ENCODE measurements around the gene TAPBPL.
"Not testable (repeated sequence)": the region's sequence is repeated elsewhere in the genome, so short reads cannot be mapped to it uniquely, and the experiment has no call there.

Gene TAPBPL

GRCh38 chr12:6490673-6491072 is 38.8 kb downstream of the TAPBPL start:
- DNase-seq (ENCODE audit: low read depth) = not testable (repeated sequence)

DNA sequence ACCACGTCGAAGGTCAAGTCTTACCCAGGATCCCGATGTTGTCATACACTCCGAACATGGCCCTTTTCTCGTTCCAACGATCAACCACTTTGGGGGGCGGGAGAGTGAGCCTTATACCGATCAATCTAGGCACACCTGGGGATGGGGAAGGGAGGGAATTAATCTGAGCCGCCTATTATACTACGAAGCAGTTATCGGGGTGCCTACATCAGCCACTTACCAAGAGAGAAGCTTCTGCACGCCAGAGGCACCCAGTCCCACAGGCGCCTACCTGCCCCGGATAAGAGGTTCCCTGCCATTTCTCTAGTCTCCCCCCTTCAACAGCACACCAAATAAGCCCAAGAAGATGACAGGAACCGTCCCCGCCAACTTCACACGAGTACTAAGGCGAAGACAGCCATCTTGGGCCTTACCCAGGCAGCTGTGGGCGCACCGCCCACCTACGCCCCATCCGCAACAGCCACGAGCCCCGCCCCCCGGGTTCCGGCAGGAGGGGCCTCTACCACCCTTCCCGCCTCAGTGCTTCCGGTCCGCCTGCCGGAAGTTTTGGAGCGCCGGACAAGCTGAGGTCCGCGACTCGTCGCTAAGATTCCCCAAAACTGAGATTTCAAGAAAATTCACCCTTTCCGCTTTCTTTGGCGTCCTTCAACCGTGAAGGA is 41.1 kb downstream of the TAPBPL start, which contains the start of gene MRPL51:
TSS of gene MRPL51 (minus strand) at position 425 of the 659 bp plus-strand sequence. CDS start at position 299, 126 bp downstream.
- peak; percentile 76 for DNase-seq (ENCODE audit: low read depth)

DNA sequence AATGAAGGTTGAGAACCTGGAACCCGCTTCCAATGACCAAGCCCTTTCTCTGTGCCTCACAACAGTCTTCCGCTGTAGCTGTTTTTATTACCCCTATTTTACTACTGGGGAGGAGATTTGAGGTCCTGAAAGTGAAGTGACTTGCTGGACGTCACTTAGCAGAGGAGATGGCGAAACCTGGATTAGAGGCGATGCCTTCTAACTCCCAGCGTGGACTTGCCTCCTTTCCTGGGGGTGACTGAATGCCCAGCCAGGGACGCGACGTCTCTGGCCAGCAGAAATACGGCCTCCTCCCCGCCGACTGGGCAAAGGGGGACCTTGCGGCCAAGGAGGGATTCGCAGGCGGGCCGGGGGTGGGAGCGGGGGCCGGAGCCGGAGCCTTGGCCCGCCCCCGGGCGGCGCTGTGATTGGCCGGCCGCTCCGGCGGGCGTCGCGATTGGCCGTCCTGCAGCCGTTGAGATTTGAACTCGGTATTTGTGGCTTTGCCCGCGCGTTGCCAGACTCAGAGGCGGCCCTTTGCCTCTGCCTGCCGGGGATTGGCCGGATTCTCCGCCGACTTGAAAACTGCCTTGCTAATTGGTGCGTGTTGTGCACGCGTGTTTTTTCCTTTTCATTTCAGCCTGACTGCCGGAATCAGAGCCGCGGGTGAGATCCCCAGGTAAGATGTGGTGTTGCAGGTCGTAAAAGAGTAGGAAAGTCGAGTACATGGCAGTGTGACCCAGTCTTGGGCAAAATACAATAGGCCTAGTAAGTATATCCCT is 41.8 kb downstream of the TAPBPL start, which contains the start of gene NCAPD2:
TSS of gene NCAPD2 (plus strand) at position 606 of the 761 bp plus-strand sequence. CDS start 997 bp downstream, outside the sequence.
- peak; percentile 94 for DNase-seq (ENCODE audit: low read depth)

GRCh38 chr12:6494258-6494743 is 42.5 kb downstream of the TAPBPL start:
- no peak for DNase-seq (ENCODE audit: low read depth)

DNA sequence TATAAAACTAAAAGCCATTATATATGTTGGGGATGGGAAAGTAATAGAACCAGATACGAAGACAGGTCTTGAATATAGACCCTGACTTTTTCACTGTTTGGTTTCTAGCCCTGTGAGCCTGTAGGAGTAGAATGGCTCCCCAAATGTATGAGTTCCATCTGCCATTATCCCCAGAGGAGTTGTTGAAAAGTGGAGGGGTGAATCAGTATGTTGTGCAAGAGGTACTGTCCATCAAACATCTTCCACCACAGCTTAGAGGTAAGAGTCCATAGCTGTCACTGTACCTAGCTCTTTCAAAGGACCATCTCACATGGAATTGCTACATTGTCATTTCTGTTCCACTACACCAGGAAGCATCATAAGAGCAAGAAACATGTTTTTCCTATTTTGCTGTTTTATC is 43.1 kb downstream of the TAPBPL start:
- DNase-seq (ENCODE audit: low read depth) = no peak

DNA sequence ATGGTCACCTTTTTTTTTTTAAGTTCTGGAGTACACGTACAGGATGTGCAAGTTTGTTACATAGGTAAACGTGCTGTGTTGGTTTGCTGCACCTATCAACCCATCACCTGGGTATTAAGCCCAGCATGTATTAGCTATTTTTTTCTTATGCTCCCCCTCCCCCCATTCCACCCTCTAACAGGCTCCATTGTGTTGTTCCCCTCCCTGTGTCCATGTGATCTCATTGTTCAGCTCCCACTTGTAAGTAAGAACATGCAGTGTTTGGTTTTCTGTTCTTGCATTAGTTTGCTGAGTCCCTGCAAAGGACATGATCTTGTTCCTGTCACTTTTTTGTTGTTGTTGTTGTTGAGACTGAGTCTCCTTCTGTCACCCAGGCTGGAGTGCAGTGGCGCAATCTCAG is 45.4 kb downstream of the TAPBPL start:
- DNase-seq (ENCODE audit: low read depth) = not testable (repeated sequence)

DNA sequence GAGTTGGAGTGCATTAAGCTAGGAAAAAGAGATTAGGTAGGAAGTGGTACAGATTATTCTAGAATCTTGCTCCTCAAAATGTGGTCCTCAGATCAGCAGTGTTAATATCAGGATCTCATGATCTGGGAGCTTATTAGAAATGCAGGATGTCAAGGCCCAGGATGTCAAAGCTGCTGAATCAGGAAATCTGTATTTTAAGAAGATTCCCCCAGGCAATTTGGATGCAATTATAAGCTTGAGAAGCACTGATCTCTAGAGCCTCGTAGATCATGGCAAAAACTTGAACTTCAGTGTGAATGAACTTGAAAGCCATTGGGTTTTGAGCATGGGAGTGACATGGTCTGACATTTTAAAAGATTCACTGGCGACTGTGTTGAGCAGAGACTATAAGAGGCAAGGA is 48.6 kb downstream of the TAPBPL start:
- DNase-seq (ENCODE audit: low read depth) = no peak

DNA sequence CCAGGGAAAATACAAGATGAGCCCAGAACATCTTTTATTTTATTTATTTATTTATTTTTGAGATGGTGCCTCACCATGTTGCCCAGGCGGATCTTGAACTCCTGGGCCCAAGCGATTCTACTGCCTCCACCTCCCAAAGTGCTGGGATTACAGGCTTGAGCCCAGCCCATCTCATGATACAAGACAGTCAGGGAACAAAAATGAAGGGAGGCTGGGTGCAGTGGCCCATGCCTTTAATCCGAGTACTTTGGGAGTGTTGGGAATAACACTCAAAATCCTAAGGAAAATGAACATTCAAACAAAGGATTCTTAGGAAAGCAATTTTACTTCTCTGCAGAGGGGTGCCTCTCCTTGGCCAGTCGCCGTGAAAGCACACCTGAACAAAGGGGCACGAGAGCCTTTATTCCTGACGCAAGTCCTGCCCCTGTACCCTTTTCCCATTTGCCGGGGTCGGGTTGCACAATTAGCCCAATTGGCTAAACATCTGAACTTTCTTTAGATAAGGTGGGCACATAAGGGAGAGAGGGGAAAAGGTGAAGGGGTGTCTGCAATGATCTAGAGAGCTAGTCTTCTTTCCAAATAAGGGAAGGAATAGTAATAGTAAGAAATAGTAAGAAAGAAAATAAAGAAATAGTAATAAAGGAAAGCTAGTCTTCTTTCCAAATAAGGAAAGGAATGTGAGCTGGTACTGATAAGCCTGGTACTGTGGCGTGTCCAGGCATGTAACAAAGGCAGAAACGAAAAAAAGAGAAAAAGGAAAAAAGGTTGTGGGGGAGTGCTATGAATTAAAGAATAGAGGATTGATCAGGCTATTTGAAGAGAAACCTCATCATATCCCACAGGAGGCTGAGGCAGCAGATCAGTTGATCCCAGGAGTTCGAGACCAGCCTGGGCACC is 55.5 kb downstream of the TAPBPL start:
- no peak for DNase-seq (ENCODE audit: low read depth)

DNA sequence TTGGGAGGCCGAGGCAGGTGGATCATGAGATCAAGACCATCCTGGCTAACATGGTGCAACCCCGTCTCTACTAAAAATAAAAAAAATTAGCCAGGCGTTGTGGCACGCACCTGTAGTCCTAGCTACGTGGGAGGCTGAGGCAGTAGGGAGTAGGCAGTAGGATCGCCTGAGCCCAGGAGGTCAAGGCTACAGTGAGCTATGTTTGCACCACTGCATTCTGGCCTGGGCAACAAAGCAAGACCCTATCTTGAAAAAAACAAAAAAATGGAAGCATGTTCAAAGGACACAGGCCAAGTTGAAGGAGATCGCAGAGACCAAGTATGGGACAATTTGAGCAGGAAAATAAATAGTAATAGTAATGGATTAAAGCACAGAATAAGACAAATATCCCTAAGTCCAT is 56.2 kb downstream of the TAPBPL start:
- no peak for DNase-seq (ENCODE audit: low read depth)

Data from HS-5 (cell line).